ENCODE measurements around the gene CYP2A13. TPM values are rescaled to one million over a fixed set of nuclear protein-coding genes. Genes with fewer than 3 reads are reported as not detected.
"Not testable (repeated sequence)": the region's sequence is repeated elsewhere in the genome, so short reads cannot be mapped to it uniquely, and the experiment has no call there.

Gene CYP2A13
- total RNA-seq, 2 donors from 2014 or later: not detected

DNA sequence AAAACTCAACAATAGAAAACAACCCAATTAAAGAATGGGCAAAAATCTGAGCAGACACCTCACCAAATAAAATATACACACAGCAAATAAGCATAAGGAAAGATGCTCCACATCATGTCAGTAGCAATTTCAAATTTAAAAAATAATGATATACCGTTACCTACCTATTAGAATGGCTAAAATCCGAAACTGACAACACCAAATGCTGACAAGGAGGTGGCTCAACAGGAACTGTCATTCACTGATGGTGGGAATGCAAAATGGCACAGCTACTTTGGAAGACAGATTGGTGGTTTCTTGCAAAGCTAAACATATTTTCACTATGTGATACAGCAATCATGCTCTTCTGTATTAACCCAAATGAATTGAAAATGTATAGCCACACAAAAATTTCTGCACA, 9.1 kb downstream of the CYP2A13 start:
- Histone ChIP-seq H3K27ac (no peak overlapping the region), H3K9me3 (peaks cover 0 to 15% of the 10 kb centered on the region in 2 donors), H3K27me3 (no peaks in the 10 kb centered on the region), H3K4me3 (no peak overlapping the region), H3K36me3 (no peaks in the 10 kb centered on the region), H3K4me1 (no peaks in the 10 kb centered on the region)
- TF ChIP-seq, protein P1, sequence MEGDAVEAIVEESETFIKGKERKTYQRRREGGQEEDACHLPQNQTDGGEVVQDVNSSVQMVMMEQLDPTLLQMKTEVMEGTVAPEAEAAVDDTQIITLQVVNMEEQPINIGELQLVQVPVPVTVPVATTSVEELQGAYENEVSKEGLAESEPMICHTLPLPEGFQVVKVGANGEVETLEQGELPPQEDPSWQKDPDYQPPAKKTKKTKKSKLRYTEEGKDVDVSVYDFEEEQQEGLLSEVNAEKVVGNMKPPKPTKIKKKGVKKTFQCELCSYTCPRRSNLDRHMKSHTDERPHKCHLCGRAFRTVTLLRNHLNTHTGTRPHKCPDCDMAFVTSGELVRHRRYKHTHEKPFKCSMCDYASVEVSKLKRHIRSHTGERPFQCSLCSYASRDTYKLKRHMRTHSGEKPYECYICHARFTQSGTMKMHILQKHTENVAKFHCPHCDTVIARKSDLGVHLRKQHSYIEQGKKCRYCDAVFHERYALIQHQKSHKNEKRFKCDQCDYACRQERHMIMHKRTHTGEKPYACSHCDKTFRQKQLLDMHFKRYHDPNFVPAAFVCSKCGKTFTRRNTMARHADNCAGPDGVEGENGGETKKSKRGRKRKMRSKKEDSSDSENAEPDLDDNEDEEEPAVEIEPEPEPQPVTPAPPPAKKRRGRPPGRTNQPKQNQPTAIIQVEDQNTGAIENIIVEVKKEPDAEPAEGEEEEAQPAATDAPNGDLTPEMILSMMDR (IDR thresholded peaks at IDR 0.05): no peak
- DNase-seq (ENCODE audit: low spot score): no peak

DNA sequence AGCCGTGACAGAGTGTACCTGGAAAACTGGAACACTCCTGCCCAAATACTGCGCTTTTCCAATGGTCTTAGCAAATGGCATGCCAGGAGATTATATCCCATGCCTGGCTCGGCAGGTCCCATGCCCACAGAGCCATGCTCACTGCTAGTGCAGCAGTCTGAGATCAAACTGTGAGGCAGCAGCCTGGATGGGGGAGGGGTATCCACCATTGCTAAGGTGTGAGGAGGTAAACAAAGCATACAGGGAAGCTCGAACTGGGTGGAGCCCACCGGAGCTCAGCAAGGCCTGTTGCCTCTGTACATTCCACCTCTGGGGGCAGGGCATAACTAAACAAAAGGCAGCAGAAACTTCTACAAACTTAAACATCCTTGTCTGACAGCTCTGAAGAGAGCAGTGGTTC, 10.5 kb downstream of the CYP2A13 start:
- DNase-seq (ENCODE audit: low spot score): no peak
- H3K4me1 ChIP-seq: no peaks in the 10 kb centered on the region
- no peaks in the 10 kb centered on the region for H3K36me3 ChIP-seq
- H3K4me3 ChIP-seq: no peak overlapping the region
- no peaks in the 10 kb centered on the region for H3K27me3 ChIP-seq
- H3K27ac ChIP-seq: no peak overlapping the region
- TF ChIP-seq, protein P1 (IDR thresholded peaks at IDR 0.05): no peak
- peaks cover 0 to 20% of the 10 kb centered on the region in 2 donors for H3K9me3 ChIP-seq

DNA sequence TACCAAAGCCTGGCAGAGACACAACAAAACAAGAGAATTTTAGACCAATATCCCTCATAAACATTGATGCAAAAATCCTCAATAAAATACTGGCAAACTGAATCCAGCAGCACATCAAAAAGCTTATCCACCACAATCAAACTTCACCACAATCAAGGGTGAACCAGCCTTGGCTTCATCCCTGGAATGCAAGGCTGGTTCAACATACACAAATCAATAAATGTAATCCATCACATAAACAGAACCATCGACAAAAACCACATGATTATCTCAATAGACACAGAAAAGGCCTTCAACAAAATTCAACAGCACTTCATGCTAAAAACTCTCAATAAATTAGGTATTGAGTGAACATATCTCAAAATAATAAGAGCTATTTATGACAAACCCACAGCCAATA, 14.0 kb downstream of the CYP2A13 start:
- peaks cover 0 to 25% of the 10 kb centered on the region in 2 donors for H3K9me3 ChIP-seq
- H3K4me1 ChIP-seq; DNase-seq (ENCODE audit: low spot score); H3K4me3 ChIP-seq; H3K36me3 ChIP-seq; H3K27ac ChIP-seq; H3K27me3 ChIP-seq: not testable (repeated sequence)

DNA sequence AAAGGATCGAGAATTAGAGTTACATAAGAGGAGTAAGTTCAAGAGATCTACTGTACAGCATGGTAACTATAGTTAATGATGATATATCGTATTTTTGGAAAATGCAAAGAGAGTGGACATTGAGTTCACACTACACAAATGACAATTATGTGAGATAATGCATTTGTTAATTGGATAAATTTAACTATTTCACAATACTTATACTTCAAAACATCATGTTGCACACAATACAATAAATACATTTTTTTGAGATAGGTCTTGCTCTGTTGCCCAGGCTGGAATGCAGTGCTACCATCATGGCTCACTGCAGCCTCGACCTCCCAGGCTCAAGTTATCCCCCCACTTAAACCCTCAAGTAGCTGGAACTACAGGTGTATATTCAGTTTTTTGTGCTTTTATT, 17.9 kb downstream of the CYP2A13 start:
- H3K27me3 ChIP-seq: no peaks in the 10 kb centered on the region
- no peaks in the 10 kb centered on the region for H3K4me1 ChIP-seq
- no peak overlapping the region for H3K4me3 ChIP-seq
- TF ChIP-seq, protein P1 (IDR thresholded peaks at IDR 0.05): no peak
- H3K36me3 ChIP-seq: no peaks in the 10 kb centered on the region
- DNase-seq (ENCODE audit: low spot score): no peak
- H3K9me3 ChIP-seq: peaks cover 0 to 18% of the 10 kb centered on the region in 2 donors
- H3K27ac ChIP-seq: no peak overlapping the region

DNA sequence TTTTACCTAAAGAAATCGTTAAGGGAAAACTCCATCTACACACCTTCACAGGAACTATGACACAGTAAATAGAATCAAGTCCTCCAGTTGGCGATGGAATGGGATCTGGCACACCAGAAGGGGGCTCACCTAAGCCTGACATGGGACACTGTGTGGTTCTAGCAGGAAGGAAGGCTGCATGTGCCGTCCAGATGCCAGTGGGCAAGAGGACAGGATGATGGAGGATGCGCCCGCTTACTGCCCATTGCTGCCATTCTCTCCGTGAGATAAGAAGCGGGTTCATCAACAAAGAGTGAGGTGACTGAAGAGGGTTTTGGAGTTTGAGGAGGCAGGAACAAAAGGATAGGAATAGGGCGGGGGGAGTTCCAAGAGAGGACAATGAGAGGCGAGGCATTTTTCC, 23.0 kb downstream of the CYP2A13 start:
- no peak overlapping the region for H3K4me3 ChIP-seq
- no peak for DNase-seq (ENCODE audit: low spot score)

DNA sequence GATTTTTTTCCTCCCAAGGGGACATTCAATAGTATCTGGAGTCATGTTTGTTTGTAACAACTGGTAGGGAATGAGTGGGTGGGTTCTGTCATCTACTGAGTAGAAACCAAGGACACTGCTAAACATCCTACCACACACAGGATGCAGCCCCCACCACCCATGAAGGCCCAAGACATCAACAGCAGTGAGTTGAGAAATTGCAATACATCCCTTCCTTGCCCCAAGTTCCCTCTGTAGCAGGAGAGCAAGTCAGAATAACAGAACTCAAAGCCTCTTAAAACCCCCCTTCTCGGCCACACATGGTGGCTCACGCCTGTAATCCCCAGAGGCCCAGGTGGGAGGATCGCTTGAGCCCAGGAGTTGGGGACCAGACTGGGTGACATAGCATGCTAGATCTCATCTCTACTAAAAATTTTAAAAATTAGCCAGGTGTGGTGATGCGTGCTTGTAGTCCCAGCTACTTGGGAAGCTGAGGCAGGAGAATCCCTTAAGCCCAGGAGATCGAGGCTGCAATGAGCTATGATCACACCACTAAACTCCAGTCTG, 23.6 kb downstream of the CYP2A13 start:
- Histone ChIP-seq H3K9me3 (no peaks in the 10 kb centered on the region), H3K4me1 (no peaks in the 10 kb centered on the region), H3K36me3 (no peaks in the 10 kb centered on the region), H3K27ac (no peak overlapping the region), H3K4me3 (no peak overlapping the region), H3K27me3 (no peaks in the 10 kb centered on the region)
- TF ChIP-seq, protein P1 (IDR thresholded peaks at IDR 0.05): no peak
- no peak for DNase-seq (ENCODE audit: low spot score)

More for the DNA sequence above, 23.0 kb downstream of the CYP2A13 start:
- Histone ChIP-seq H3K9me3 (no peaks in the 10 kb centered on the region), H3K36me3 (no peaks in the 10 kb centered on the region), H3K27me3 (no peaks in the 10 kb centered on the region), H3K4me1 (no peaks in the 10 kb centered on the region), H3K27ac (no peak overlapping the region)
- TF ChIP-seq, protein P1 (IDR thresholded peaks at IDR 0.05): no peak
